ENCODE measurements around the gene SPAG6. TPM values are rescaled to one million over a fixed set of nuclear protein-coding genes. Genes with fewer than 3 reads are reported as not detected.

The SPAG6 gene
- total and polyA plus RNA-seq, 9 of the 15 experiments (the other 6 are each of a cell fraction or from before 2014, with no cell fraction given), result 3.5 to 23.1 (median 11.8) TPM

DNA sequence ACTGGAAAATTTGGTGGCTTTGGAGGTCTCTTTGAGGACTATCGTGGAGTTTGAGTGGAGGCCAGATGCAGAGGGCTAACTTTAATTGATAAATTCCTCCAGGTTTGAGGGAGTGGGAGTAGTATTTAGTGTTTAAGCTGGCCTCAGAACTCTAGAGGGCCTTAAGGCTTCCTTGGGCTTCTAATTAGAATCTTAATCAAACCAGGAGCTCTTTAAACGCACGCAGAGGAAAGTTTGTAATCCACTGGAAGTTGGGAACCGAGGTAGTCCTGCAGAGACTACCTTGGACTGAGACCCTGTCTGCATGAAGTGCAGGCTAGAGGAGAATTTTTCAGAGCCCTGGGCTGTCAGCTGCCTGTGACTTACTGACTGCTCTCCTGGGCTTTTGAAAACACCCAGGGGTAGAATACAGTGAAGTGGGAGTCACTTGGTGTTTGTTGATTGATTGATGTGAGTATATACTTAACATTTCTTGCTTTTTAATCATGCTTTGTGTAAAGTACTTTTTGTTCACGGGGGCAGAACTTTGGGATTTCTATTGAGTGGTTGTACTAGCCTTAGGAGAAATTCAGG is 5.9 kb downstream of the SPAG6 start:
- no peak for FAIRE-seq
- 65% methylated on average over 5 of the region's 5 CpGs for WGBS (ENCODE audit: insufficient coverage, low coverage, missing lambda C conversion rate)
- H3K27me3 ChIP-seq (ENCODE audit: control insufficient read depth in 2 of 2, insufficient read depth in 2 of 2, low read length in 2 of 2), result no peaks in the 10 kb centered on the region
- no peaks in the 10 kb centered on the region for H3K9me1 ChIP-seq (ENCODE audit: control insufficient read depth, insufficient read depth, low read length)
- no peak overlapping the region for H3K27ac ChIP-seq (ENCODE audit: extremely low read depth, low read depth, low read length)
- intact Hi-C loops (cut with micrococcal nuclease), result no loop called here
- H3K9ac ChIP-seq (ENCODE audit: insufficient read depth in 1 of 2, low read depth in 2 of 2, low read length in 2 of 2), result no peak overlapping the region
- no peaks in the 10 kb centered on the region for H4K20me1 ChIP-seq (replicated peaks; ENCODE audit: control insufficient read depth, insufficient read depth, low read length)
- 0 out of 5 replicates have a peak, but pooled peaks cover 0 to under 1% of the 10 kb centered on the region in 2 experiments for H3K4me1 ChIP-seq (replicated peaks in 1 of 2; ENCODE audit: control insufficient read depth in 2 of 2, insufficient read depth in 2 of 2, low read length in 2 of 2)
- in situ Hi-C loops (cut with MboI), result no loop called here
- ATAC-seq, result peak; percentile 72
- ChIA-PET POLR2A (interaction anchor here (0.7 to 1.1 kb wide), 3 partner anchors 11 to 163 kb away, joined by 3 read pairs; no protein-coding TSS in a partner anchor), CTCF (ENCODE audit: low intra/inter-chr PET ratio) (interaction anchor here (0.7 kb wide), 1 partner anchor 849 kb away, joined by 3 read pairs; no protein-coding TSS in a partner anchor)
- H2AFZ ChIP-seq (ENCODE audit: low read depth, low read length), result peak overlapping the region; percentile 83
- TF ChIP-seq, protein P1, sequence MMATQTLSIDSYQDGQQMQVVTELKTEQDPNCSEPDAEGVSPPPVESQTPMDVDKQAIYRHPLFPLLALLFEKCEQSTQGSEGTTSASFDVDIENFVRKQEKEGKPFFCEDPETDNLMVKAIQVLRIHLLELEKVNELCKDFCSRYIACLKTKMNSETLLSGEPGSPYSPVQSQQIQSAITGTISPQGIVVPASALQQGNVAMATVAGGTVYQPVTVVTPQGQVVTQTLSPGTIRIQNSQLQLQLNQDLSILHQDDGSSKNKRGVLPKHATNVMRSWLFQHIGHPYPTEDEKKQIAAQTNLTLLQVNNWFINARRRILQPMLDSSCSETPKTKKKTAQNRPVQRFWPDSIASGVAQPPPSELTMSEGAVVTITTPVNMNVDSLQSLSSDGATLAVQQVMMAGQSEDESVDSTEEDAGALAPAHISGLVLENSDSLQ (IDR thresholded peaks at IDR 0.05), result 0 out of 2 replicates have a peak, but pooled peaks have one; percentile 8
- TF ChIP-seq, protein P2, sequence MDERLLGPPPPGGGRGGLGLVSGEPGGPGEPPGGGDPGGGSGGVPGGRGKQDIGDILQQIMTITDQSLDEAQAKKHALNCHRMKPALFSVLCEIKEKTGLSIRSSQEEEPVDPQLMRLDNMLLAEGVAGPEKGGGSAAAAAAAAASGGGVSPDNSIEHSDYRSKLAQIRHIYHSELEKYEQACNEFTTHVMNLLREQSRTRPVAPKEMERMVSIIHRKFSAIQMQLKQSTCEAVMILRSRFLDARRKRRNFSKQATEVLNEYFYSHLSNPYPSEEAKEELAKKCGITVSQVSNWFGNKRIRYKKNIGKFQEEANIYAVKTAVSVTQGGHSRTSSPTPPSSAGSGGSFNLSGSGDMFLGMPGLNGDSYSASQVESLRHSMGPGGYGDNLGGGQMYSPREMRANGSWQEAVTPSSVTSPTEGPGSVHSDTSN (CRISPR knock-in tag; IDR thresholded peaks at IDR 0.05; ENCODE audit: low read depth), result no peak
- TF ChIP-seq, protein P2 (tag; conservative IDR thresholded peaks at IDR 0.05; ENCODE audit: low read depth), result peak; percentile 32; the same call in 1 of the 2 replicates
- TF ChIP-seq XRCC5 (IDR thresholded peaks at IDR 0.05; ENCODE audit: low read depth, low read length) (no peak), PTRF (tag; IDR thresholded peaks at IDR 0.05) (no peak)
- H3K4me2 ChIP-seq (ENCODE audit: insufficient read depth, low read length), result no peak overlapping the region
- H3K4me3 ChIP-seq, result no peak overlapping the region
- BruUV-seq (replicated peaks), result no TSS peak
- no peaks in the 10 kb centered on the region for H3K9me3 ChIP-seq (replicated peaks; ENCODE audit: control insufficient read depth, insufficient read depth, low read depth, low read length)
- no peaks in the 10 kb centered on the region for H3K36me3 ChIP-seq (ENCODE audit: control insufficient read depth, insufficient read depth, low read length)
- H3K79me2 ChIP-seq (ENCODE audit: control insufficient read depth, insufficient read depth, low read length), result no peaks in the 10 kb centered on the region
- DNase-seq (ENCODE audit: extremely low read depth in 1 of 4, low spot score in 3 of 4), result no peak
